ENCODE measurements around the gene CEP85L. TPM values are rescaled to one million over a fixed set of nuclear protein-coding genes. Genes with fewer than 3 reads are reported as not detected.

Gene CEP85L
- total RNA-seq, 1 donor = 16.4 TPM

DNA sequence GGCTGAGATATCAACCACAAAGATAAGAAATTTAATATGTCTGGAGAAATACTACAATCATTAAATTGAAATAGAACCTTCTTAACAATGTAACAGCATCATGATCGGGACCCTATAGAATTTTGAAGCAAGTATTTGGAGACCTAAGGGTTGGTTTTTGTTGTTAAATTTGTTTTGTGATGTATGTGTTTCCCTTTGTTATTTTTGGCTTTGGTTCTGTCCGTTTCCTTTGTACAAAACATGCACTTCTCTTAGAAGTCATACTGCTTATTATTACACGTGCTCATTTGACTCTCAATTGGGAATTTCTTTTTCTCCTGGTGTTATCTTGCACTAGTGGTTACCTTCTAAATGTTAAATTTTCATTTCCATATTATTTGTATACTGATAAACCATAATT lies 107.3 kb downstream of the CEP85L start:
- TF ChIP-seq, protein P1, sequence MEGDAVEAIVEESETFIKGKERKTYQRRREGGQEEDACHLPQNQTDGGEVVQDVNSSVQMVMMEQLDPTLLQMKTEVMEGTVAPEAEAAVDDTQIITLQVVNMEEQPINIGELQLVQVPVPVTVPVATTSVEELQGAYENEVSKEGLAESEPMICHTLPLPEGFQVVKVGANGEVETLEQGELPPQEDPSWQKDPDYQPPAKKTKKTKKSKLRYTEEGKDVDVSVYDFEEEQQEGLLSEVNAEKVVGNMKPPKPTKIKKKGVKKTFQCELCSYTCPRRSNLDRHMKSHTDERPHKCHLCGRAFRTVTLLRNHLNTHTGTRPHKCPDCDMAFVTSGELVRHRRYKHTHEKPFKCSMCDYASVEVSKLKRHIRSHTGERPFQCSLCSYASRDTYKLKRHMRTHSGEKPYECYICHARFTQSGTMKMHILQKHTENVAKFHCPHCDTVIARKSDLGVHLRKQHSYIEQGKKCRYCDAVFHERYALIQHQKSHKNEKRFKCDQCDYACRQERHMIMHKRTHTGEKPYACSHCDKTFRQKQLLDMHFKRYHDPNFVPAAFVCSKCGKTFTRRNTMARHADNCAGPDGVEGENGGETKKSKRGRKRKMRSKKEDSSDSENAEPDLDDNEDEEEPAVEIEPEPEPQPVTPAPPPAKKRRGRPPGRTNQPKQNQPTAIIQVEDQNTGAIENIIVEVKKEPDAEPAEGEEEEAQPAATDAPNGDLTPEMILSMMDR (IDR thresholded peaks at IDR 0.05; ENCODE audit: insufficient read depth, low read depth, low read length) = no peak
- H3K4me3 ChIP-seq (ENCODE audit: low read depth, low read length) = no peak overlapping the region
- DNase-seq (ENCODE audit: low read depth) = no peak

DNA sequence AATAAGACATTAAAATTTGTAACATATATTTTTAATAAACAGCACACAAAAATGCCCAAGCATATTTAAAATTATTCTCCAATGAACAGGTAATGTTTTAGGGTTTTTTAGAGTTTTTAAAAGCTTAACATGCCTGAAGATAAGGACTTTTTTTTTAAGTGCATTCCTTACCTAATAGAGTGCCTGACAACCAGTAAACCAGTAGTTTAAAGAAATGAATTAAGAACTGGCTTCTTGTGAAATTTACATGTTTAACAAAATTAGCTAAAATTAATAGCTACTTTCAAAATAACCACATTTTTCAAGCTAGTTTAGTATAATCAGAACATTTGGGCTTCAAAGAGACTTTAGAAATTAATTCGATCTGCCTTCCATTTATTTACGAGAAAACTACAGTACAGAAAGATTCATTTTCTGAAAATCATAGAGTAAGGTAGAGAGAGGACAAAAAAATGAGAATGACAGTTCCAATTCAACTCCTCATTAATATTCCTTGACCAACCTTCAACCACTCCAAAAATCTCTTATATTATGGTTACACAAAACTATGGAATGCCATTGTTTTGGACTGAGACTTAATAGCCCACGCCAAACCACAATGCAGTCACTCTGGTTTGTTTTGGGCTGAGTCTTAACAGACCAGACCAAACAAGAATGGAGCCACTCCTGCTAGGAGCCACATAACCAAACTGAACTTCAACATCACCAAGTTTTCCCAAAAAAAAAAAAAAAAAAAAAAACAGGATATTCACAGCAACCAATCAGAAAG lies 109.0 kb downstream of the CEP85L start:
- DNase-seq (ENCODE audit: low read depth) = no peak
- TF ChIP-seq, protein P1 (IDR thresholded peaks at IDR 0.05; ENCODE audit: insufficient read depth, low read depth, low read length) = no peak
- no peak overlapping the region for H3K4me3 ChIP-seq (ENCODE audit: low read depth, low read length)

DNA sequence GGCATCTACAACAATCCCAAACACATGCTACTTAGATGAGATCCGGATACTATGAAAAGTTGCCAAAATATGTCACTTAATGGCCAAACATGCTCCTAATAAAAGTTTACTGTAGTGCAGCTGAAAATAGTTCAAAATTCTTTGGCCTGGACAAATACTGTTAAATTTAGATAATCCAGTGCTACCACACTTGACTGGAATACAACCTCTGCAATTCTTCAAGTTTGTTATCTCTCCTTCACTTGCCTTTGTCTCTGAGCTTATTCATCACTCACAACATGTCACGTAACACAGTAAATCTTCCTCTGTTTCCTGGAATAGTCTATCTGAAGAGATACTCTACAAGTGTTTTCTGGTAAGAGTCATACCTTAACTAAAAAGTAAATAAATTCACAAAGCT lies 113.8 kb downstream of the CEP85L start:
- TF ChIP-seq, protein P1 (IDR thresholded peaks at IDR 0.05; ENCODE audit: insufficient read depth, low read depth, low read length) = no peak
- H3K4me3 ChIP-seq (ENCODE audit: low read depth, low read length) = no peak overlapping the region
- peak; percentile 48 for DNase-seq (ENCODE audit: low read depth)

DNA sequence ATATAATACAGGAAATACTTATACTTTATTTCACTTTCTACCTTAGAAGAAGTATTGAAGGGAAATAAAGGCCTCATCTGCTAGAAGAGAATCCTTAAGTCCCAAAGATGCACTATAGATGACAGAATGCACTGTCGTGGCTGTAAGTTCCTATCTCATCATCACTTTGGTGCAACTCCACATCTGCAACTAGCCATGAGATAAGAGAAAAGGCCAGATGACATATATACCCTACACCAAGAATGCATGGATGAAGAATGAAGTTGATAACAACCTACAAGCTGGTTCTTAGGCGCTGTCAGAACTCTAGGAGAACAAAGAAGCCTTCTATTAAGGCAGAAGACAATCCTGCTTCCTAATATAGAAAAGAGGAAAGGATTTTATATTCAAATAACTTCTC lies 114.9 kb downstream of the CEP85L start:
- no peak overlapping the region for H3K4me3 ChIP-seq (ENCODE audit: low read depth, low read length)
- no peak for DNase-seq (ENCODE audit: low read depth)
- TF ChIP-seq, protein P1 (IDR thresholded peaks at IDR 0.05; ENCODE audit: insufficient read depth, low read depth, low read length) = no peak

DNA sequence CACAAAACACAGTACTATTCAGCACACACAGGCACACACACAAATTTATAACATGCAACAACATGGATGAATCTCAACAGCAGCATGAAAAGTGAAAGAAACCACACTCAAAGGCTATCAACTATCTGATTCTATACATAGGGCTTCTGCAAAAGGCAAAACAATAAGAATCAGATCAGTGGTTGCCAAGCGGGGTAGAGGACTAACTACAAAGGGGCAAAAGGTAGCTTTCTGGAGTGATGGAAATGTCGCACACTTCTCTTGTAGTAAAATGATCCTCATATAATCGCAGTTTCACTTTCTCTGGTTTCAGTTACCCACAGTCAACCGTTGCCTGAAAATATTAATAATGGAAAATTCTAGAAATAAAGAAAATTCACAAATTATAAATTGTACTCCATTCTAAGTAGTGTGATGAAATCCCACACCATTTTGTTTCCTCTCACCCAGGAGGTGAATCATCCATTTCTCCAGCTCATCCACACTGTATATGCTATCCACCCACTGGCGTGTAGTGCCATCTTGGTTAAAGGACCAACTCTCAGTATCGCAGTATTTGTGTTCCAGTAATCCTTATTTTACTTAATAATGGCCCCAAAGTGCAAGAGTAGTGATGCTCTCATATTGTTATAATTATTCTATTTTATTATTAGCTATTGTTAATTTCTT lies 116.1 kb downstream of the CEP85L start:
- DNase-seq (ENCODE audit: low read depth) = no peak
- TF ChIP-seq, protein P1 (IDR thresholded peaks at IDR 0.05; ENCODE audit: insufficient read depth, low read depth, low read length) = no peak
- H3K4me3 ChIP-seq (ENCODE audit: low read depth, low read length) = no peak overlapping the region

DNA sequence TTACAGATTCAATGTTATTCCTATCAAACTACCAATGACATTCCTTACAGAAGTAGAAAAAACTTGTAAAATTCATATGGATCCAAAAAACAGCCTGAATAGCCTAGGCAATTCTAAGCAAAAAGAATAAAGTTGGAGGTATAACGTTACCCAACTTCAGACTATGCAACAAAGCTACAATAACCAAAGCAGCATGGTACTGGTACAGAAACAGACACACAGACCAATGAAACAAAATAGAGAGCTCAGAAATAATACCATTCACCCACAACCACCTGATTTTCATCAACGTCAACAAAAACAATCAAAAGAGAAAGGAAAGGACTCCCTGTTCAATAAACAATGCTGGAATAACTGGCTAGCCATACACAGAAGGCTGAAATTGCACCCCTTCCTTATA lies 120.4 kb downstream of the CEP85L start:
- no peak overlapping the region for H3K4me3 ChIP-seq (ENCODE audit: low read depth, low read length)
- DNase-seq (ENCODE audit: low read depth) = no peak
- TF ChIP-seq, protein P1 (IDR thresholded peaks at IDR 0.05; ENCODE audit: insufficient read depth, low read depth, low read length) = no peak

Data from fibroblast of villous mesenchyme (primary cell).